HG02938 (cell line): ENCODE results near the gene CHTF18.
"Not testable (repeated sequence)": the region's sequence is repeated elsewhere in the genome, so short reads cannot be mapped to it uniquely, and the experiment has no call there.

Experiments used
- ATAC-seq: cut with Tn5 transposase; IDR thresholded peaks from one replicate; pipeline ENCODE4 v1.9.1; 2021; ENCODE audit warnings: mild to moderate bottlenecking, moderate library complexity; ENCODE audit not compliant: unreplicated experiment

CHTF18 gene

GRCh38 chr16:824194-824593 lies 35.8 kb downstream of the CHTF18 start:
- no peak for ATAC-seq

GRCh38 chr16:824601-825000 lies 36.2 kb downstream of the CHTF18 start:
- no peak for ATAC-seq

- ATAC-seq = no peak
Measured at GRCh38 chr16:825341-826061, 37.1 kb downstream of the CHTF18 start.

DNA sequence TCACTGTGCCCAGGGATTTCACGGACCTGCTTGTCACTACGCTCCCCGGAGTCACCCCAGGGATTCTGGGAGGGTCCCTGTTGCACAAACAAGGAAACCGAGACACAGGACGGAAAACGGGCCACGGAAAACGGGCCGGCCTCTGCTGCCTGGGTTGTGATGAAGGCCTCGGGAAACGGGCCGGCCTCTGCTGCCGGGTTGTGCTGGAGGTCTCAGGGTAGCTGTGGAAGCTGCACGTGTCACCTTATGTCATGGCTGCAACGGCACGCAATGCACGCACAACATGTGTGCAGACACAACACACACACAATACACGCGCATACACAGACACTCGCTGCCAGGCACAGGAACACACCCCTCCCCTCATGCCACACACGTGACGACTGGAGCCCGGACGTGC lies 39.1 kb downstream of the CHTF18 start:
- no peak for ATAC-seq

DNA sequence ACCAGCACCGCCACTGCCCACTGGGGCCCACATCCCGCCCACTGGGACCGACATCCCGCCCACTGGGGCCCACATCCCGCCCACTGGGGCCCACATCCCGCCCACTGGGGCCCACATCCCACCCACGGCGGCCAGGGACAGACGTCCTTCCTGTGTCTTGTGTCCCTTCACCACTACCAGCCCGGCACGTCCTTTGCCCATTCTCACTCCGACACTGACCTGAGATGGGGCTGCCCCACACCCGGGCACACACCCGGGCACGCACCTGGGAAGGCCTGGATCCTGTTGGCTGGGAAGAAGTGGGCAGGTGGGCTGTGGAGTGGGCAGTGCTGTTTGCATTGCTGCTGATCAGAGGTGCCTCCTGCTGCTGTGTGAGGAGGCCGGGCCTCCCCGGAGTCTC lies 40.5 kb downstream of the CHTF18 start:
- ATAC-seq = no peak

DNA sequence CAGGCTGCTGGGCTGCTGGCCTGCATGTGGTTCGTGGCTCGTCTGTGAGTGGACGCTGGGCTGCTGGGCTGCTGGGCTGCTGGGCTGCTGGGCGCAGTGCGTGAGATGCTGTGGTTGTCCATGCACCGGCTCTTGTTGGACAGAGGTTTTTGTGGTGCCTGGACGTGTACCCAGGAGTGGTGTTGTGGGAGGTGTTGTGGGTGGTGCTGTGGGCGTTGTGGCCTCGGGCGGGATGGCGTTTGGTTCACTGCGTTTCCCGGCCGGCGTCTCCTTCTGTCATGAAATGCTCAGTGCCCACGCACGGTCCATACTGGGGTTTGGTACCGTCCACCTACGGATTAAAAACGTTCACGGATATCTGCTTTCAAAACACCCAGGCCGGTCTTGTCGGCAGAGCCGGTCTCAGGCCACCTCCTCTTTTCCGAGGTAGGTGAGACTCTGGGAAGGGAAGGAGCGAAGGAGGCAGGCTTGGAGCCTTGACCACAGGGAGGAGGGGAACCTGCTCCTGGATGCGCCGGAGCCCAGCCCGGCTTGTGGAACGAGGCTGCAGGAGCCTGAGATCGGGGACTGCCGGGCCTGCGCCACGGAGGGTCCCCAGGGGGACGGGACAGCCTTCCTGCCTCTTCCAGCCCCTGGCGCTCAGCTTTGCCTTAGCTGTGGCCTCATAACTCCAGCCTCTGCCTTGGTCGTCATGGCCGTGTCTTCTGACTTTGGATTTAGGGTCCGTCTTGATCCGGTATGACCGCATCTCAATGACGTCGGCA lies 41.9 kb downstream of the CHTF18 start:
- ATAC-seq = no peak

- ATAC-seq = no peak
Measured at GRCh38 chr16:830871-831570, 42.6 kb downstream of the CHTF18 start.

DNA sequence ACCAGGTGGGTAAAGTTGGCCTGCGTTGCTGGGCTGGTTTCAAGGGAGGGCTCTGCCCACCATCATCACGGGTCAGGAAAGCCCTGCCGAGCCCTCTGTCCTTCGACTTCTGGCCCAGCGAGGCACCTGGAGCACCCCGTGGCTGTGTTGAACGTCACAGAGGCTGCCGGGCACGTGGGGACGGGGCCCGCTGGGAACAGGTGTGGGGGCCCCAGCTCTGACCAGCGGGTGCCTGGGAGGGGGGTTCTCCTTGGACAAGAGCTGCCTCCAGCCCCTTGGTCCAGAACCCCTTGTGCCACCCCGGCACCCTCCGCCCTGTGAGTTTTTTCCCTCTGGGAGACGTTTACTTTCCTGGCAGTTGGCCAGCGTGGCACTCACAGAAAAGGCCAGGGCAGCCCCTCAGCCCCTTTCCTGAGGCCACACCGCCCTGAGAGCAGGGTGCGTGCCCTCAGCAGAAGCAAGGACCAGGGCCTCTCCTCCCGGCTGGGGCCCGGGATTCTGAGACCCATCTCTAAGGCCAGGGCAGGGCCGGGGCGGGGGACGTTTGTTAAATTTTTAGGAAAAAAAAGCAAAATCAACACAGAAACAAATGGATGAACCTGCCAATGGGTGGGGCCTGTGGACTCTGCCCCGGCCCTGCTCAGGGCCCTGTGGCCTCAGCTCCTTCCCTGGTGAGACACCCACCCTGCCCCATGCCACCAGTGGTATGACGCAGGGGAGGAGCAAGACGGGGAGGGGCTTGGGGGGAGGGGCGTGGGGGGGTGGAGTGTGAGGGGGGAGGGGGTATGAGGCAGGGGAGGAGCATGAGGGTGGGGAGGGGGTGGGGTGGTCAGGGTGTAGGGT lies 43.4 kb downstream of the CHTF18 start:
- ATAC-seq = no peak

DNA sequence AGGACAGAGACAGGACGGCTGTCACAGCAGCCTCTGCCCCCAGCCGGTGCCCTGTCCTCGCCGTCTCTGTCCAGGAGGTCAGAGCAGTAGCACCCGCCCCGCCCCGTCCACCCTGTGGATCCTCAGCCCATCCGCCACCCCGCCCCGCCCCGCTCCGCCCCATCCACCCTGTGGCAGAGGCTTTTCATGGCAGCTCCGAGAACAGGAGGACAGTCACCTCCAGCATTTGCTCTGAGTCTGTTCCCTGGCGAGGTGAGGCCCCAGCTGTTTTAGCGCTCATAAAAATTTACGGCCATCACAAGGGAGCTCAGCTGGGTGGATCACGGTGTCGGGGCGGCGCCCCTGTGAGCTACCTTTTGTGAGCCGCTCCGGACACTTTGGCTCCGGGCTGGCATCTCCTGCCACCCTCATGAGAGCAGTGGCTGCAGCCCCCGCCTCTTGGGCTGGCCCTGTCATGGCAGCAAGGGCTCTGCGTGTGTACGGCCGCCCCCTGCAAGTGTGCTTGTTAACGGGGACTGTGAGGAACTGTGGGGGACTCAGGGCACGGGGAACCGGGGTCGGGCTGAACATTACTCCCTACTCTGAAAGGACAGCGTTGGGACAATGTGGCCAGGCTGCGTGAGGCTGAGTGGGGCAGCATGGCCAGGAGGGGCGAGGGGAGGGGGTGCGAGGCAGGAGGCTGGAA lies 44.4 kb downstream of the CHTF18 start:
- ATAC-seq = no peak

GRCh38 chr16:833411-833810 lies 45.0 kb downstream of the CHTF18 start:
- no peak for ATAC-seq

GRCh38 chr16:835373-835772 lies 47.0 kb downstream of the CHTF18 start:
- ATAC-seq = no peak

DNA sequence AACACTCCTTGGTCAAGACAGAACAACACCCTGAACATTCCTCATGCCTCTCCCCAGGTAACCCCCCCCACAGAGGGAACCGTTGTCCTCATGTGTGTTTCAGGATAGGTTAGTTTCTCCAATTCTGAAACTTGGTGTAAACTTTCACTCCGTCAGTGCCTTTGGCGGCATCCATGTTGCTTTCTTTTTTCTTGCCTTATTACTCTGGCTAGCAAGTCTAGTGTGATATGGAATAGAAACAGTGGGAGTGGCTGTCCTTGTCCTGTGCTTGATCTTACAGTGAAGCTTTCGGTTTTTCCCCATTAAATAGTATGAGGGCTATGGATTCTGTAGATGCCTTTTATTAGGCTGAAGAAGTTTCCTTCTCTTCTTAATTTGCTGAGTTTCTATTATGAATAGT lies 47.8 kb downstream of the CHTF18 start:
- no peak for ATAC-seq

DNA sequence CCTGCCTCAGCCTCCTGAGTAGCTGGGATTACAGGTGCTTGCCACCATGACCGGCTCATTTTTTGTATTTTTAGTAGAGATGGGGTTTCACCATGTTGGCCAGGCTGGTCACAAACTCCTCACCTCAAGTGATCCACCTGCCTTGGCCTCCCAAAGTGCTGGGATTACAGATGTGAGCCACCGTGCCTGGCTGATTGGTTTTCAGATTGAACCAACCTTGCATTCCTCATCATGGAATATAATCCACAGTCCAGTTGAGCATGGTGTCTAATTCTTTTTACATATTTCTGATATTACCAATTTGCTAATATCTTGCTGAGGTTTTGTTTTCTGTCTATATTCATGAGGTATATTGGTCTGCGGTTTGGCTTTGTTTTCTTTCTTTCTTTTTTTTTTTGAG lies 48.4 kb downstream of the CHTF18 start:
- ATAC-seq = not testable (repeated sequence)

GRCh38 chr16:838741-839140 lies 50.3 kb downstream of the CHTF18 start:
- ATAC-seq = no peak

DNA sequence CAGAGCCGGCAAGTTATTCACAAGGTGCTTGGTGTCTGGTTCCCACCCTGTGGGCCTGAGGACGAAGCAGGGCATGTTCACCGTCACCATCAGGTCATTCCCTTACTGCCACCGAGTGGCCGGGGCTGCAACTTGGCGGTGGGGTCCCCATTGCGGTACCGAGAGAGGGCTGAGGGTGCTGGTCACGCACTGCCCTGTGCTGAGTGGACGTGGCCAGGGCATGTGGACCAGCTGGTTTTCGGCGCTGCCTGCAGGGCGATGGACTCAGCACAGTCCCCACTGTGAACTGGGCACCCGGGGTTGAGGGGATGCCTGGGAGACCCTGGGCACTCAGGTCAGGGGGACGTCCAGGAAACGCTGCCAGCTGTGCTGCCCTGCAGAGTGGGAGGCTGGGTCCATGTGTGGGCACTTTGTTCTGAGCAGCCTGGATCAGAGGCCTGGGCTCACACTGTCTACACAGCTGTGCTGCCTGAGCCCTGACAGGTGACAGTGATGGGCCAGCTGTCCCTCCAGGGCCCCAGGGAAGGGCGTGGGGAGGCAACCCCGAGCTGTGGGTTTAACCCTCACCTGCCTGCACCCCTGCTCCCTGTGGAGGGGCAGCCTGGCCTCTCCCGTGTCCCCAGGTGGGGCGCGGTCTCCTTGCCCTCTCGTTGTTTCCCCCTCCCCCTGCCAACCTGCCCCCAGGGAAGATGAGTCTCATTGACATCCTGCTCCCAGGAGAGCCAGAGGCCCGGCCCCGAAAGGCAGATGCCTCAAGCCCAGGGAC lies 51.4 kb downstream of the CHTF18 start:
- ATAC-seq = no peak

DNA sequence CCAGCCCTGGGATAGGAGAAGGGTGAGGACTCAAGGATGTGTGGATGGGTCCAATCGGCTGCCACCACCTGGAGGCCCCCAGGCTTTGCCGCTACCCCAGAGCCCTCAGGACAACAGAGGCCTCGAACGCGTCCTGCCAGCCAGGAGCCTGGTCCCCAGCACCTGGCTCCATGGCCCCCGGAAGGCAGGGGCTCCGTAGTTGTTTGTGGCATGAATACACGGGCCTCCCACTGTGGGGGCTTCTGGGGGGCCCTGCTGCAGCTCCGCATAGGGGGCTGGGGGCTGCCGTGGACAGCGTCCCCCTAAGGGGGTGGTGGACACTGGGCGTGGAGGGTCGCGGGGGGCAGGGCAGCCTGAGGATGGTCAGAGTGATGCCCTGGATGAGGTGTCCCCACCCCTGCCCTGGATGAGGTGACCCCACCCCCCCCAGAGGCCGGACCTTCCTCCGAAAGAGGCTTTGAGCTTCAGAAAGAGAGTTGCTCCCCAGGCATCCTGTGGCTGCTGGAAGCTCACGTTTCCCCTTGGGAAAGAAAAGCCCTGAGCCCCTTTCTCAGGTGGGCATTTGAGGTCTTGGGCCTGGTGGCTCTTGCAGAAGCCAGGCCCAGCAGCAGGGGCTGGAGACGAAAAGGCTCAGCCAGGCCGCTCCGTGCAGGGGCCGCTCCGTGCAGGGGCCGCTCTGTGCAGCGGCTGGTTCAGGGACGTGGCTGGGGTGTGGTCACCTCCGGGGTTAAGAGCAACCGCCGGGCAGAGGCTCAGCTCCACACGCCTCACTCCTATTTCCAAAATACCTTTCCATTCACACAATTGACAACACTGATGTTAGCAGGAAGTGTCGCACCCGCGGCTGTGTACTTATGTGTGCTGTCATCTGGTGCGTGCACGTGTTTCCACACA lies 52.4 kb downstream of the CHTF18 start:
- ATAC-seq = no peak

GRCh38 chr16:841455-842060 lies 53.1 kb downstream of the CHTF18 start:
- ATAC-seq = no peak

- no peak for ATAC-seq
Measured at GRCh38 chr16:842061-842476, 53.6 kb downstream of the CHTF18 start.
